Omental fat pad (tissue), 4 donors: Measurements from ENCODE around the gene PSMB2. TPM values are rescaled to one million over a fixed set of nuclear protein-coding genes. Genes with fewer than 3 reads are reported as not detected.

Experiments used
- ATAC-seq: fragments of 150-250 bp; one replicate; pipeline ENCODE4 v1.9.1; 2016; ENCODE audit warnings: mild to moderate bottlenecking, moderate library complexity; ENCODE audit not compliant: low FRiP score
- DNase-seq: peaks from one replicate; pipeline ENCODE4 v3.0.0-alpha.2; 2019; ENCODE audit warnings: low spot score
- total RNA-seq, 4 donors: library from RNA; depleted of rRNA; stranded (reverse); fragments of >200 nt; gene quantifications; one replicate each; pipeline ENCODE4 v1.1.0, GENCODE V29; 2016
- TF ChIP-seq, protein P1 (sequence below), 3 donors: fragments of 450-650 bp; IDR thresholded peaks; one replicate each; pipeline ENCODE4 v1.5.1; 2016 to 2017; ENCODE audit warnings: antibody characterized with exemption in 3 of 3, mild to moderate bottlenecking in 3 of 3, moderate library complexity in 2 of 3

The PSMB2 gene
- total RNA-seq, 4 donors from 2014 or later, result 31.4 to 39.9 (median 36.1) TPM

DNA sequence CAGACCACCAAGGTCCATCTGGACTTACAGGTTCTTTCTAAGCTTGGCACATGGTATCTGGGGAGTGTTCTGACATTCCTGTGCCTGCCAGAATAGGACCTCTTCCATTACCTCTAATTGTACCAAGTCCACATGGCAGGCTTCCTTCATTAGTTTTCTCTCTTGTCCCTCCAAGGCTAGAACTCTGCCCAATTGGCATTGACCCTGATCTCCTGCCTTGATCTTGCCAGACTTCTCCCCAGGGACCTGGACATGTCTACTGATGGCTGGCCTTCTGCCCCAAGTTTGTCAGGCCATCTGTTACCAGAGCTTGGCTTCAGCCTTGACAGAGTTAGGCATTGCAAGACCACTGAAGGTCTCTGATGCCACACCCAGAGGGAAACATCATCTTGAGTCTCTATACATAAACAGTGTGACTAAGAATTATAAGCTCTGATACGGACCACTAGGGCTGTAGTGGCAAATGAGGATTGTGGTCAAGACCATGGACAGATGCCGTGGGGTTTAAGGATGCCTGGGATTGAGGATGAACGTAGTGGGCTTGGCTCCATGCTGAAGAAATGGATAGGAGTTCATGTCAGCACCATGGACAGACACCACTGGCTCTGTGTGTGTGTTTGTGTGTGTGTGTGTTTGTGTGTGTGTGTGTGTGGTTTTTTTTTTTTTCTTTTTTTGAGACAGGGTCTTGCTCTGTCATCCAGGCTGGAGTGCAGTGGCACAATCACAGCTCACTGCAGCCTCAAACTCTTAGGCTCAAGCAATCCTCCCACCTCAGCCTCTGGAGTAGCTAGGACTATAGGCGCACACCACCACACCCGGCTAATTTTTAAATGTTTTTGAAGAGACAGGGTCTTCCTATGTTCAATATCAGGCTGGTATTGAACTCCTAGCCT lies 19.5 kb upstream of the PSMB2 start:
- ATAC-seq (no peak), DNase-seq (no peak)
- TF ChIP-seq, protein P1, sequence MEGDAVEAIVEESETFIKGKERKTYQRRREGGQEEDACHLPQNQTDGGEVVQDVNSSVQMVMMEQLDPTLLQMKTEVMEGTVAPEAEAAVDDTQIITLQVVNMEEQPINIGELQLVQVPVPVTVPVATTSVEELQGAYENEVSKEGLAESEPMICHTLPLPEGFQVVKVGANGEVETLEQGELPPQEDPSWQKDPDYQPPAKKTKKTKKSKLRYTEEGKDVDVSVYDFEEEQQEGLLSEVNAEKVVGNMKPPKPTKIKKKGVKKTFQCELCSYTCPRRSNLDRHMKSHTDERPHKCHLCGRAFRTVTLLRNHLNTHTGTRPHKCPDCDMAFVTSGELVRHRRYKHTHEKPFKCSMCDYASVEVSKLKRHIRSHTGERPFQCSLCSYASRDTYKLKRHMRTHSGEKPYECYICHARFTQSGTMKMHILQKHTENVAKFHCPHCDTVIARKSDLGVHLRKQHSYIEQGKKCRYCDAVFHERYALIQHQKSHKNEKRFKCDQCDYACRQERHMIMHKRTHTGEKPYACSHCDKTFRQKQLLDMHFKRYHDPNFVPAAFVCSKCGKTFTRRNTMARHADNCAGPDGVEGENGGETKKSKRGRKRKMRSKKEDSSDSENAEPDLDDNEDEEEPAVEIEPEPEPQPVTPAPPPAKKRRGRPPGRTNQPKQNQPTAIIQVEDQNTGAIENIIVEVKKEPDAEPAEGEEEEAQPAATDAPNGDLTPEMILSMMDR (IDR thresholded peaks at IDR 0.05), result no peak

DNA sequence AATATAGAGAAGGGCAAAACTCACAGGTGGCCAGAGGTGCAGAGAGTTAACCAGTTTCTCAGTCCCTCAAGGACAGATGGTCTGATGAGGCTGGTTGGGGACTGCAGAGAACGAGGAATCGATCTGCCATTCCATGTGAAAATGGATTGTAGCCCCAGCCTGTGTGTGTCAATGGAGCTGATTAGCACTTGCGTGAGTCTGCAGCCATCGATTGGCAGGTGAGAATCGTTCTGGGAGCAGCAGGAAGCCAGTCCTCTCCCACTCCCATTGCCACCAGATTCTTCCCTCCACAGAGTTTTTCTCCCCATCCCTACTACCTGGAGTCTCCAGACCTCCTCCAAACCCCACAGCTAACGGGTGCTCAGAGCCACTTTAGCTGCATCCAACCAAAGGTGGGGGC lies 18.3 kb upstream of the PSMB2 start:
- TF ChIP-seq, protein P1 (IDR thresholded peaks at IDR 0.05), result no peak
- DNase-seq, result no peak
- ATAC-seq, result no peak

DNA sequence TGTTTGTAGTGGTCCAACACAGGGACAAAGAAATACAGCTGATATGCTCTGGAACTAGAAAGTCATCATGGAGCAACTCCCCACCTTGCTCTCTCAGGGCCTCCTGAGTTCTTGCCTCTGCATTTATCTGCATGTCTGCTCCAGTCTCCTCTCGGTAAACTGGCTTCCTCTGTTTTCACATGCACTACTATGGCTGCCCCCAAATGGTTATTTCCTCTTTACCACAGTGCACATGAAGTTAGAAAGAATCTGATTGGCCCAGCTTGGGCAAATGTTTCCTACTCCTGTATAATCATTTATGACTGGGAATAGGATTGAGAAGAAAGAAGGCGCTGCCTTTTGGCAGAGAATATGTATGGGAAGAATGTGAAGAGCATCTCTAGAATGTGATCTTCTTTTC lies 16.5 kb upstream of the PSMB2 start:
- no peak for DNase-seq
- no peak for ATAC-seq
- TF ChIP-seq, protein P1 (IDR thresholded peaks at IDR 0.05), result no peak

DNA sequence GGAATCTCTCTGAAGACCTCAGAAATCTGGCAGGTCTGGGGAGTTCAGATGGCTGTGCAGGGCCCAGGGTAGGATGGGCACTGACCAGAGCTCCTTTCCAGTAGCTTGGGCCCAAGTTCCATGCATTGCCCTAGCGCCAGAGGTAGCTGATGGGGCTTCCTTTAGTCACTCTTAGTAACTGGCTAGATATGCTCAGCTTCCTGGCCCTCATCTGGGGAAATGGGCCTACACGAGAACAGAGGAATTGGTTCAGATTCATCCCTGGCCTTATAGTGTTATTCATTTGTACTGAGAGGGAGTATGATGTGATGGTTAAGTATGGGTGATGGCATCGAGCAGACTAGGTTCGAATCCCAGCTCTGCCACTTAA lies 15.5 kb upstream of the PSMB2 start:
- ATAC-seq (no peak), DNase-seq (no peak)
- TF ChIP-seq, protein P1 (IDR thresholded peaks at IDR 0.05), result no peak

DNA sequence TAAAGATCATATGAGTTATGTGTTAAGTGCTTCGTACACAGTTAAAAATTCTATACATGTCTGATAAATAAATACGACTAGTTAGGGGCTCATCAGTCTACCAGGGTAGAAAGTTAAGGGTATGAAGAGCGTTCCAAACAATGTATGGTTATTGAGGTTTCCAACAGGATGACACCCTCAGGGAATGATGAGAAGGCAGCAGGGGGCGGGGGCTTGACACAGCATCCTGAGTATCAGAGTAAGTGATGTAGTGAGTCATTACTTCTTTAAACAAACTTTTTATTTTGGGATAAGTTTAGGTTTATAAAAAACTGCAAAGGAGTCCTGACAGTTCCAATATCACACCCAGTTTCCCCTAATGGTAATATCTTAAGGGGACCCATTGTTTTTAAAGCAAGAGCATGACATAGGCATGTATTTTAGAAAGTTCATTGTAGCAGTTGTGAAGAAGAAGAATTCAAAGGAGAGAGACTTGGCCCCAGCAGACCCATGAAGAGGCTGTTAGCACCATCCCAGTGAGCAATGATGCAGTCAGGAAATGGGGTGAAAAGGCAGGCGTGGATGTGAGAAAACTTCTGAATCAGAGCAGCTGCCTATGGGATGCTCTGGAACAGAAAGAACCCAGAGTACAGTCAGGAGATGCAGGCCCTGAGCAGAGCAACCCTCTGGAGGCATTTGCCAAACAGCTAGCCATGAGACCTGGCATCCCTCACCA lies 15.0 kb upstream of the PSMB2 start:
- TF ChIP-seq, protein P1 (IDR thresholded peaks at IDR 0.05), result no peak
- DNase-seq (no peak), ATAC-seq (no peak)

DNA sequence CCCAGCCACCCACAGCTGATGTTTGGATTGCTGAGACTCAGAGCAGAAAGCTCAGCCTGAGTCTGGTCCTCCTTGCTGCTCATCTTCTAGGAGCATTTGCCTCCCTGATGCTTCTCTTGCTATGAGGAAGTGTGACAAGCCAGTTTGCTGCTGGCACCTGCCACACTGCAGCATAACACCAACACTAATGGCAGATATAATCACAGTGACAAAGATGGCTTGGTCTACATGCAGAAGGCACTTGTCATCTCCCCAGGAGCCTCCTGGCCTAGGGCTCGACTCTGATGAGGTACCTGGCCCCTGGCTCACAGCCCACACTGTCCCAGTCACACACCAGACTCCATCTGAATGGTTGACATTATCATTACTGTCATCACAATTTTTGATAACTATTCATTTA lies 13.9 kb upstream of the PSMB2 start:
- DNase-seq, result no peak
- TF ChIP-seq, protein P1 (IDR thresholded peaks at IDR 0.05), result no peak
- ATAC-seq, result no peak
